C4-2B (cell line): ENCODE measurements around the gene MAST4.

ENCODE experiments used
- CTCF ChIP-seq: fragments of 450-650 bp; conservative IDR thresholded peaks from 2 replicates; pipeline ENCODE4 v1.5.1; 2017; ENCODE audit warnings: mild to moderate bottlenecking
- ZFX ChIP-seq: fragments of 450-650 bp; IDR thresholded peaks from 2 replicates; pipeline ENCODE4 v1.6.1; 2017

- no peak for TF ChIP-seq CTCF
- TF ChIP-seq ZFX, result no peak
Measured at GRCh38 chr5:67133776-67134175, 537.6 kb downstream of the MAST4 start.
